Muscle of arm (tissue), 12 donors: ENCODE results near the gene KCNG1. TPM values are rescaled to one million over a fixed set of nuclear protein-coding genes. Genes with fewer than 3 reads are reported as not detected.
"Not testable (repeated sequence)": the region's sequence is repeated elsewhere in the genome, so short reads cannot be mapped to it uniquely, and the experiment has no call there.

ENCODE experiments used
- DNase-seq: peaks from one replicate; pipeline ENCODE4 v3.0.0-alpha.2; 2013
- polyA plus RNA-seq, 12 donors: library from polyadenylated mRNA; unstranded; fragments of 120-200 nt; gene quantifications; one replicate each; pipeline ENCODE4 v1.2.1, GENCODE V29; 2013; ENCODE audit not compliant: insufficient read length in 12 of 12

The KCNG1 gene
- polyA plus RNA-seq, 12 donors, result 0.21 to 7.1 (median 0.43) TPM; not detected in 3

DNA sequence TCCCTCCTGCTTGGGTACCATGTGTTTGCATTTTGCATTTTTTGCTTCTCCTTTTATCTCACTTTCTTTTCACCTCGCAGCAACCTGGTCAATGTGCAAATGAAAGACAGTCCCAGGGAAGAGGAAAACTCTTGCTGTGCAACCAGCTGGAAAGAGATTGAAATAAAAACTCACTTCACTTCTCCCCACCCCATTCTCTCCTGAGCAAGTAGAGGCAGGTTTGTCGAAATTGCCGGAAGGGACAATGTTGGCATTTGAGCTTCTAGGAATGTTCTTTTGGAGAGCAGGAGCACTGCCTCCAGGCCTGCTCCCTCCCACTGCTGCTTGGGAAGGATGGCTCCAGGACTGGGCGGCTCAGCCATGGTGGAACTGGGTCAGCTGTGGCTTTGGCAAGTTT, 30.6 kb downstream of the KCNG1 start:
- no peak for DNase-seq

DNA sequence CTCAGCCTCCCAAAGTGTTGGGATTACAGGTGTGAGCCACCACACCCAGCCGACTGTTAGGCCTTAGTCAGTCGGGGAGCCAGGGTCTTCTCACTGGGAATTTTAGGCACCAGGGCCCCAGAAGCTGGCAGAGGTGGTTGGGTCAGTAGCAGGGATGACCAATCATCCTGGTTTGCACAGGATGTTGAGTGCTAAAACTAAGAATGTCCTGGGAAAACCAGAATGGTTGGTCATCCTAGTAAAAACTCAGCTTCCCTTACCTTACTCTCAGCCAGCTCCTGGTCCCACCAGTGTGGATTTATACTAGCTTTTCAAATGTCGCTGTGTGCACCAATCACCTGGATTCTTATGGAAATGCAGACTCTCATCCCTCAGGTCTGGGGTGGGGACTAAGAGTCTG, 31.8 kb downstream of the KCNG1 start:
- DNase-seq, result no peak

DNA sequence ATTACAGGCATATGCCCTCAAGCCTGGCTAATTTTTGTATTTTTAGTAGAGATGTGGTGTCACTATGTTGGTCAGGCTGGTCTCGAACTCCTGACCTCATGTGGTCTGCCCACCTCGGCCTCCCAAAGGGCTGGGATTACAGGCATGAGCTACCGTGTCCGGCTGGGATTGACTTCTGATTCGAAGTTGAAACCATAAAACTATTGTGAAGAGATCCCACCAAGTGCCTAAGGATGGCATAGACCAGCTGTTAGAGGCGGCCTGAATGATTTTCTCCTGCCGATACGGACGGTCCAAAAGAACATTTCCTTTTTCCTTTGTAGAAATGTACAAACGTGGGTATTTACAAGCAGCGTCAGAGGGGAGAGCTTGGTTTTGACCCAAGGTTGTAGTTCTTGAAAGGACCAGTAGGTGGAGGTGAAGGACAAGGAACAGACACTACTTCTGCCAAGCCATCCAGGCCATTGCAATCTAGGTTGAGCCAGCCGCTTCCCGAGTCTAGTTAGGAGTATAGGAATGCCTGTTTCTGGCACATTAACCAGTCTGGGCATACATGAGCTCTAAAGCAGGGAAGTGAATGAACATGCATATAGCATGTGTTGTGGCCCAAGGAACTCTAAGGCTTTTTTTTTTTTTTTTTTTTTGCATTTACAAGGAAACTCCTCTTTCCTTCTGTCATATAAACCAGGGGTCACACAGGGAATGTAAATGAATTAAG, 35.3 kb downstream of the KCNG1 start:
- DNase-seq, result peak; percentile 88

DNA sequence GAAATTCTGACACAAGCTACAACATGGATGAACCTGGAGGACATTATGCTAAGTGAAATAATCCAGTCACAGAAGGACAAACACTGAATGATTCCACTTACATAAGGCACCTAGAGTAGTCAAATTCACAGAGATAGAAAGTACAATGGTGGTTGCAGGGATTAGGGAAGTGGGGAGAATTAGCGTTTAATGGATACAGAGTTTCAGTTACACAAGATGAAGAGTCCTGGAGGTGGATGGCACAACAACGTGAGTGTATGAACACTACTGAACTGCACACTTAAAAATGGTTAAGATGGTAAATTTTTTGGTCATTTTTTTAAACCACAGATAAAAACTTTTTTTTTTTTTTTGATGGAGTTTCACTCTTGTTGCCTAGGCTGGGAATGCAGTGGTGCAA, 39.6 kb downstream of the KCNG1 start:
- no peak for DNase-seq

DNA sequence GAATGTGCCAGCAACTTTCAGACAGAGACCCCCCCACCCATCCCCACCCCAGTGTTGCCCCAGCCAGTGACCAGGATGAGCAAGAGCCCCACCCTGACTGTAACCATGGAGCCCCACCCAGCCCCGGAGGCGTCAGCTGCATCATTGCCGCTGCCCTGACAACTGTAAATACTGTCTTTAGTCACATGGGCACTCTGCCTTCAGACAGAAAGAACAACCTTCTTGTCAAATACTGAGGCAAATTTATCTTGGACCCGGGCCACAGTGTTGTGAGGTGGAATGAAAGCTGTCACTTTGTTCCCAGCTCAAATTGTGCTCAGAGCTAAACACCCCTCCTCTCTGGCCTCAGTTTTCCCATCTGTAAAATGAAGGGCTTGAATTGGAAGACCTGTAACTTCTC, 40.5 kb downstream of the KCNG1 start:
- no peak for DNase-seq

DNA sequence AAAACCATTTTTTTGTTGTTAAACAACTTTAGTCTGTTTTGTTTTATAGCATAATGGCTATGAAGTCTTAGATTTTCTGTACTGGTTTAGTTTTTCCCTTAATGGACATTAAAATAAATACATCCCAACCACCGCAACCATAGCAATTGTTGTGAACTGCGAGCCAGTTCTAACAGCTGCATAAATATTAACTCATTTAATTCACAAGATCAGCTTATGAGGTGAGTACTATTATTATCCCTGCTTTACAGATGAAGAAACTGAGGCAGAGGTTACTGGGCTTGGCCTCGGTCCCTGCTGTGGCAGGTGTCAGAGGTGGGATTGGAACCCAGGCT, 41.2 kb downstream of the KCNG1 start:
- DNase-seq, result no peak

DNA sequence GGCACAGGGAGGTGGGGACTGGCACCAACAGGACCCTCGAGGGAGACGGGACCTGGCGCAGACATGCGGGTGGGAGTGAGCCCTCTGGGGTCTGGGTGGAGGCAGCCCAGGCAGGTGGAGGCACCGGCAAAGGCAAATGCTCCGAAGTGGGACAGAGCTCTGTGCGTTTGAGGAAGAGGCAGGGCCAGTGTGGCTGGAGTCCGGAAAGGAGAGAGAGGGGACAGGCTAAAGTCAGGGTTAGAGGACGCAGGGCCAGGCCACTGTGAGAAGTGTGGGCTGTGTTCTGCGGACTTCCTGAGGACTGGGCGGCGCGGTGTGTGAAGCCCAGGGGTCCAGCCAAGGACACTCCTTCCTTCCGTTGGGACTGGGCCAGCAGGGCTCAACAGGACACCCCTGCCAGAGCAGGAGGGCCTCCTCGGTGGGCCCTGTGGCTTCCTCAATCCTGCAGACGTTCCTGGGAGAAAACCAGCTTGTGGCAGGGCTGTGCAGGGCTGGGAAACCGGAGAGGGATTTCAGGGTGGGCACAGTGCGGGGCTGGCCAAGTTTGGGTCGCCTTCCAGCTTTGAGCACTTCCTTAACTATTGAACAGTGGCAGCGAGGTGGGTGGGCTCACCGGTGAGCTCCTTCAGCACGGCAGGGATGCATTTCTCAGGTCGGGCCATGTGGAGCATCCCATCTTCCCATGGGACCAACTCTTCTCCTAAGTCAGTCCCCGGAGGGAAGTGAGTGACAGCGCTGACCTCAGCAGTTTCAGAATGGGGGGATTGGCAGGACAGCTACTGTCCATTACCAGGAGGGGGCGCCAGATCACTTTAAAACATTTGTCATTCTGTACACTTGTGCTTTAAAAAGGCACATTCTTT, 41.8 kb downstream of the KCNG1 start:
- peak; percentile 52 for DNase-seq

DNA sequence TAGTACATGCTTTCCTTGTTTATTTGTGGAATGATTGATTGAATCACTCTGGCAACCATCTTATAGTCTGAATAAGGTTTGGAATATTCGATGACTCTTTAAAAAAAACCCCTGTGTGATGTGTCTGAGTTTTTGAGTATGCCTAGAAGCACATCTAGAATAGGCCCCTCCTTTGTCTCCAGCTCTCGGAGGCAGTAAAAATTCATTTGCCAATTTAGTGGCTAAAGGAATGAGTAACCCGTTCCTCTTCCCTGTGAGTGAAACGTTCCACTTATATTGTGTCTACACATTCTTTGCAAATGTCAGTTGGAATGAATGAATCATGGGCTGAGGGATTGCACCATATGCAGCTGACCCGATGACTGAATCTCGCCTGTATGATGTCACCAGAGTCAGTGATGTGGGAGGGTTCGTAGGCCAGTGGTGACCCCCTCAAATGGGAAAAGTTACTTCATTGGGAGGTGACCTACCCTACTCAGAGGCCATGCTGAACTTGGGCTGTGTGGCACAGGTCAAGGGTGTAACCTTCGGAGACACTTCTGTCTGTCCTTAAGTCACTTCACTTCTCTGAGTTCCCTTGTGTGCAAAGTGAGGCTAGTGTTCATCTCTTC, 42.7 kb downstream of the KCNG1 start:
- no peak for DNase-seq

DNA sequence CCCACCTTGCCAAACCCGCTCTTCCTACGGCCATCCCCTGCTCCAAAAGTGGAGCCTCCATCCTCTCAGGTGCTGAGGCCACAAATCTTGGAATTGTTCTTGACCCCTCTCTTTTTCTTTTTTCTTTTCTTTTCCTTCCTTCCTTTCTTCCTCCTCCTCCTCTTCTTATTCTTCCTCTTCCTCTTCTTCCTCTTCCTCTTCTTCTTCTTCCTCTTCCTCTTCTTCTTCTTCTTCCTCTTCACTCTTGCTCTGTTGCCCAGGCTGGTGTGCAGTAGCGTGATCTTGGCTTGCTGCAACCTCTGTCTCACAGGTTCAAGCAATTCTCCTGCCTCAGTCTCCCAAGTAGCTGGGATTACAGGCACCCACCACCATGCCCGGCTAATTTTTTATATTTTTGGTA, 44.4 kb downstream of the KCNG1 start:
- DNase-seq, result not testable (repeated sequence)

DNA sequence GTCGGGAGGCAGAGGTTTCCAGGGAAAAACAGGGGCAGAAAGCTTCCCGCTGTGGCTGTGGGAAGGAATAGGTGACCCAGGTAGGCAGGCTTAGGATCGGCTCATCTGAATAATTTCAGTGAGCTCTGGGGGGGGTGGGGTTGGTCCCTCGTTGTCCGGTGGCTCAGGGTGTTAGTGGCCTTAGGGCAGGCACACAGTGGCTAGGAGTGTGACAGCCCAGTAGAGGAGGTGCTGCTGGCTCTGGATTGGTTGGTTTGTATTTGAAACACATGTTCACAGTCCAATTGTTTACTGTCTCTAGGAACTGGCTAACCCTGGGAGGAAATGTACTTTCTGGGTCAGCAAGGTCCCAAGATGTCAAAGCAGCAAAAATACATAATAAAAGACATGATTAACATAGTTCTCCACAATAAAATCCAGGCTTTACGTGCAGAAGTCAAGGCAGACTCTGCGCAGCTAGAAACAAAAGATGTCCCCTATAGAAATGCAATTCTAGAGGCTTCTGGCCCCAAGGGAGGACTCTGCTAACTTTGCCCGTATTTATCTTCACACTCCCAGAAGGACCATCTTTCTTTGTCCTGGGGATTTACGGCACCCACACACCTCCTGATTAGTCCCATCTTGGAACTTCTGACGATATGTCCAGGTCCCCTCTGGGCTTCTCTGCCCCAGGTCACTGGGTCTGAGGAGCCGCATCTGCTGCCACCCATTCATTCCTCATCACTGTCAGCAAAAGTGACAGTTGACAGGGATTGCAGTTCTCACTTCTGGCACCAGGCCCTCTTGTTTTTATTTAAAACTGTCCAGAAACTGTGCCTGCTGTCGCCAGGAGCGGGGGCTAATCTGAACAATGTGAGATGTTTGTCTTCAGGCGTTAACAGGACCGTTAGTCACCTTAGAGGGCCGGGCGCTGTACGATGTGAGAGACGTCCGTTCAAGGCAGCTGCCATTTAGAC, 45.6 kb downstream of the KCNG1 start:
- DNase-seq, result no peak

DNA sequence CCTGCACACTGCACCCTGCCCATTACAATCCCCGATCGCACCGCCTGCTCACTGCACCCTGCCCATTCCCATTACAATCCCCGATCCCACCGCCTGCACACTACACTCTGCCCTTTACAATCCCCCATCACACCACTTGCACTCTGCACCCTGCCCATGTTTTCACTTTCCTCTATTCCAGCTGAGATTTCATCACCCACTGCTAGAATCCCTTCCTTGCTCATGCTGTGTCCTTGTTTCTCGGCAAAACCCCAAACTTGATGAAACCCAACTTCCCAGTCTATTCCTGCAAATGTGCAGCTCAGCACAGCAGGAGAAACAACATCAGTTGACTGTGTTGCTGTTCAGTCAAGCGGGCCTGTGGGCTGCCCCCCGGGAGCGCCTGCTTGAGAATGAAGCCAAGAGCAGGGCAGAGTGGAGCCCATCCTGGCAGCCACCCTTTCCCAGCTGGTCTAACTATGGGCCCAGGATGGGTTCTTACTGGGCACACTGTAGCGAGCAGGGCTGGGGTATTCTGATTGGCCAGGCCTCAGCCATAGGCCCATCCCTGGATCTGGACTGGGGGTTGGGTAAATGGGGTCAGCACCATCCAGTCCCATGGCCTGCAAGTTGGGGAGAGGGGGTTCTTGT, 47.1 kb downstream of the KCNG1 start:
- DNase-seq, result no peak

DNA sequence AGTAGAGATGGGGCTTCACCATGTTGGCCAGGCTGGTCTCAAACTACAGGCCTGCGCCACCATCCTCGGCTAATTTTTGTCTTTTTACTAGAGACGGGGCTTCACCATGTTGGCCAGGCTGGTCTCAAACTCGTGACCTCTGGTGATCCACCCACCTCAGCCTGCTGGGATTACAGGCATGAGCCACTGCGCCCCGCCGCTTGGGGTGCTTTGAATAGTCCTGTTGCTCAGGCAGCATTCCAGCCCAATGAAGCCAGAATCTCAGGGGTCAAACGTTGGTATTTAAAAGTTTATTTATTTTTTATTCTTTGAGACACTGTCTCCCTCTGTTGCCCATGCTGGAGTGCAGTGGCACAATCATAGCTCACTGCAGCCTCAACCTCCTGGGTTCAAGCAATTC, 53.0 kb downstream of the KCNG1 start:
- no peak for DNase-seq

DNA sequence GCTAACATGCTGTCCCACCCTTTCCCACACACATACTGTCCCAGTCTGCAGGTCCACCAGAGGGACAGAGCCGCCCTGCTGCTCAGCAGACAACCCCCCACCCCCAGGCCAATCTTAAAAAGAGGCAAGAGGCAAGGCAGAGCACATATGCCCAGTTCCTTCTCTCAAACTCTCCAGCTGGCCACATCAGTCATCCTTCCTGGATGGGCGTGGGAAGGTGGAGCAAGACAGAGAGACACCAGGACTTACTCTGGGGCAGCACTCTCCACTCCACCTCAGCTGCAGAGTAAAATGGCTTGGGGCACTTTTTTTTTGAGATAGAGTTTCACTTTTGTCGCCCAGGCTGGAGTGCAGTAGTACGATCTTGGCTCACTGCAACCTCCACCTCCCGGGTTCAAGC, 53.5 kb downstream of the KCNG1 start:
- DNase-seq, result no peak

DNA sequence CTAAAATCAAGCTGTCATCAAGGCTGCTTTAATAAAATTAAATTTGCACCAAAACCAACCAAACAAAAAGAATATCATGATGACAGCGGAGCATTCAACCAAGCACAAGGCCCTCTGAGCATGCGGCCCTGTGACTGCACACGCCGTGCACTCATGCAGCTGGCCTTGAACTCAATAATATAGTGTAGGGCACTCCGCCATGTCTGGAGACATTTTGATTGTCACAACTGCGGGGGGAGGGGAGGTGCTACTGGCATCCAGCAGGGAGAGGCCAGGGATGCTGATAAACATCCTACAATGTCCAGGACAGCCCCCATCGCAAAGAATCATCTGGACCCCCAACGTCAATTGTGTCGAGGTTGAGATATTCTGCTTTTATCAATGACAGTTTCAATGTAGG, 54.6 kb downstream of the KCNG1 start:
- no peak for DNase-seq

DNA sequence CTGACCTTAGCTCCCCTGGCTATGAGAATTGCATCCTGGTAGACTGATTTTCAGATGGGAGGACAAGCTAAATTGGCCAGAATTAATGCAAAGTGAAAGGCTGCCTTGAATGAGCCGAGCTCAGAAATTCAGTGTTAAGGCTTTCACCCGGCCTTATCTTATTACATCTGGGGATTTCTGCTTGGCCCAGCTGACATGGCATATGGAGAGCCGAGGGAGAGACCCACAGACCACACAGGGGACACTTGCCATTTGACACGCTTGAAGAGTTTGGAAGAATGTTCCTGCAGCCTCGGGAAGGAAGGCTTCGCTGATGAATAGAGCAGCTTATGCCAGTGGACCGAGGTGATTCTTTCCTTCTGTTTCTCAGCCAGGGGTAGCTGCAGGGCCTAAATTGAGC, 55.3 kb downstream of the KCNG1 start:
- no peak for DNase-seq

DNA sequence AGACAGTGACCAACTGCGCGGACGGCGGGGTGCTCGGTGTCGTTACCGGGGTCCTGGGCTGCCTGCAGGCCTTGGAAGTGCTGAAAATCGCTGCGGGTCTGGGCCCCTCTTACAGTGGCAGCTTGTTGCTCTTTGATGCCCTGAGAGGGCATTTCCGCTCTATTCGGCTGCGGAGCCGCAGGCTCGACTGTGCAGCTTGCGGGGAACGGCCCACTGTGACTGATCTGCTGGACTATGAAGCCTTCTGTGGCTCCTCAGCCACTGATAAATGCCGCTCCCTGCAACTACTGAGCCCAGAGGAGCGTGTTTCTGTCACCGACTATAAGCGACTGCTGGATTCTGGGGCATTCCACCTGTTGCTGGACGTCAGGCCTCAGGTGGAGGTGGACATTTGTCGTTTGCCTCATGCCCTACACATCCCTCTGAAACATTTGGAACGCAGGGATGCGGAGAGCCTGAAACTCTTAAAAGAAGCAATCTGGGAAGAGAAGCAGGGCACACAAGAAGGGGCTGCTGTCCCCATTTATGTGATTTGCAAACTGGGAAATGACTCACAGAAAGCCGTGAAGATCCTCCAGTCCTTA, 63.3 kb downstream of the KCNG1 start:
- no peak for DNase-seq

DNA sequence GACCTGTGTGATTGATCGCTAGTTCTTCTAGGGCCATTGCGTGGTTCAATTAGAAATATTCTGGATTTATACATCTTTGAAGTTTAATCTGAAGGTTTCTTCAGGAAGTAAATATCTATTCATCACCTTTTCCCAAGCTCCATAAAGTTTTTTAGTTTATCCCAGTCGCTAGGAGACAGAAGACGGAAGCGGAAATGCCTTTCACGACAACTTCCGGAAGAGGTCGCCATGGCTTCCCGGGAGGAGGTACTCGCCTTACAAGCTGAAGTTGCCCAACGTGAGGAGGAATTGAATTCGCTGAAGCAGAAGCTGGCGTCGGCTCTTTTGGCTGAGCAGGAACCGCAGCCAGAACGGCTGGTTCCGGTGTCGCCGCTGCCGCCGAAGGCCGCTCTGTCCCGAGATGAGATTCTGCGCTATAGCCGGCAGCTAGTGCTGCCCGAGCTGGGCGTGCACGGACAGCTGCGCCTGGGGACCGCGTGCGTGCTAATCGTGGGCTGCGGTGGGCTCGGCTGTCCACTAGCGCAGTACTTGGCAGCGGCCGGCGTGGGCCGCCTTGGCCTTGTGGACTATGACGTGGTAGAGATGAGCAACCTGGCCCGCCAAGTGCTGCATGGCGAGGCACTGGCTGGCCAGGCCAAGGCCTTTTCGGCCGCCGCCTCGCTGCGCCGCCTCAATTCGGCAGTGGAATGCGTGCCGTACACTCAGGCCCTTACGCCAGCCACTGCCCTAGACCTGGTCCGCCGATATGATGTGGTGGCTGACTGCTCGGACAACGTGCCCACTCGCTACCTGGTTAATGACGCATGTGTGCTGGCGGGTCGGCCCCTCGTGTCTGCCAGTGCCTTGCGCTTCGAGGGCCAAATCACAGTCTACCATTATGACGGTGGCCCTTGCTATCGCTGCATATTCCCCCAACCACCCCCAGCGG, 64.0 kb downstream of the KCNG1 start, which contains the start of gene MOCS3:
MOCS3 (plus strand) TSS at position 204 of the 928 bp plus-strand sequence; CDS start at position 229, 25 bp downstream.
- peak; percentile 96 for DNase-seq

DNA sequence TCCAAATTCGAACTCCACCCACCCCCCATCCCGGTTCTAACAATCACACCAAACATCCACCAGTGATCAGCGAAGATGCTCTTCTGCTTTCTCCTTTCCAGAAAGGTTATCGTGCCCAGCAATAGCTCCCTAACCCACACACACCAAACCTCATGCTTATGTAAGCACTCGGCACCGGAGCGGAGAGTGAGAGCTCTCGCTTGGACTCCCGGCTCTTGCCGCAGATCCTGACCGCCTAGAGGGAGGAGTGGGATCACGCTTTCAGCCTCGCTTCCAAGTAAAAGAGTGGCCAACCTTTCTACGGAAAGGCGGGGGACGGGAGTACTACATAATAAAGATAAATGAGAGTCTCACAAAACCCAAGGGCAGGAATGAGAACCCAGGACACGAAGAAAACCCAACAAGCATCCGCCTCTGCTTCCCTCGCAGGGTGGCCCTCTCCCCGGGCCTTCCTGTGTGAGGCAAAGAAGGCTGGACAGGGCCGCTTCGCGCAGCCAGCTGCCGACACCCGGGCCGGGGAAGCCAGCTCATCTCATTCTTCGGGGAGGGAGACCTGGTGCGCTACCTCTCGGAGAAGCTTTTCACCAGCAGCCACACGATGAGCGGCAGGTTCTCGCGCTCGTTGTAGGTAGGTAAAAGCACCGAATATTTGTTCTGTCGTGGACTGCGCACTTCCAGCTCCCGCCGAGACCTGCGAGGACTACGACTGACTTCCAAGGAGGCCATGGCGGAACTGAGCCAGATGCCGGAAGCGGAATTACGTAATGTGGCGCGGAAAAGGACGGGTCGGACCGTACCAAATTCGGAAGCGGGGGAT, 64.9 kb downstream of the KCNG1 start, which contains the start of gene DPM1:
DPM1 (minus strand) TSS at position 735 of the 817 bp plus-strand sequence; CDS start at position 726, 9 bp downstream.
- DNase-seq, result no peak

DNA sequence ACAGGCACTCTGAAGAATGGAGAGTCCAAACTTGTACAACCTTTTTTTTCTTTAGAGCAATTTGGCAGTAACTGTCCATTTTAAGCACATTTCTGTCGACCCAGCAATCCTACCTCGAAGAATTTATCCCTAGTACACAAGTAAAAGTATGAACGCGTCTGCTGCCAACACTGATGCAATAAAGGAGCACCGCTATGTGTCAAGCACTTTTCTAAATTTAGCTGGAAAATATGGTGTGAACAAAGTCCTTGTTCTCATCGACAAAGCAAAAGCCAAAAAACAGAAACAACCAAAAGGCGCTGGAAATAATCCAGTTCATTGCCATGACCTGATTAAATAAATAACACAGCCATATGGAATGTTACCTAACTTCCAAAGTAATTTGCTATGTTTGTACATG, 65.6 kb downstream of the KCNG1 start:
- no peak for DNase-seq
